GM19035 (cell line): Measurements from ENCODE around the gene TRAF3.
A peak's percentile ranks its signal among the peaks of the same experiment; 100 is the strongest.
"Not testable (repeated sequence)": the region's sequence is repeated elsewhere in the genome, so short reads cannot be mapped to it uniquely, and the experiment has no call there.

Experiments
- ATAC-seq: cut with Tn5 transposase; IDR thresholded peaks from one replicate; pipeline ENCODE4 v1.9.1; 2021; ENCODE audit not compliant: unreplicated experiment

TRAF3 gene

GRCh38 chr14:102804858-102805257 is 27.6 kb downstream of the TRAF3 start:
- ATAC-seq, result no peak

- peak; percentile 56 for ATAC-seq
These were observed 28.2 kb downstream of the TRAF3 start for GRCh38 chr14:102805371-102805891.

GRCh38 chr14:102805941-102806340 is 28.7 kb downstream of the TRAF3 start:
- no peak for ATAC-seq

GRCh38 chr14:102806447-102806846 is 29.2 kb downstream of the TRAF3 start:
- no peak for ATAC-seq

GRCh38 chr14:102807013-102807406 is 29.8 kb downstream of the TRAF3 start:
- no peak for ATAC-seq

DNA sequence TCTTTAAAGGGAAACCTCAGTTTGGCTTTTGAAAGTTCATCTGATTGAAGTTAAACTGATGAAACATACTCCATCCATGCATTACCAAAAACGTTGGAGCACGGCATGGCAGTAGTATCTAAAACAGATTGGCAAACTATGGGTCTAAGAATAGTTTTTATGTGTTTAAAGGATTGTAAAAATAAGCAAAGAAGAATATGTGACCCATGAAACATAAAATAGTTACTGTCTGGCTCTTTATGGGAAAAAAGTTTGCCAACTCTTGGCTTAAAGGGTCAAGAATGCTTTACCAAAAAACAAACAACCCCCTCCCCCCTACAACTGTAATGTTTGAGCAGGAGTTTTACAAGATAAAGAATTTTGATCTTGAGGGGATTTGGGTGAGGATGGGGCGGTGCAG is 32.6 kb downstream of the TRAF3 start:
- no peak for ATAC-seq

DNA sequence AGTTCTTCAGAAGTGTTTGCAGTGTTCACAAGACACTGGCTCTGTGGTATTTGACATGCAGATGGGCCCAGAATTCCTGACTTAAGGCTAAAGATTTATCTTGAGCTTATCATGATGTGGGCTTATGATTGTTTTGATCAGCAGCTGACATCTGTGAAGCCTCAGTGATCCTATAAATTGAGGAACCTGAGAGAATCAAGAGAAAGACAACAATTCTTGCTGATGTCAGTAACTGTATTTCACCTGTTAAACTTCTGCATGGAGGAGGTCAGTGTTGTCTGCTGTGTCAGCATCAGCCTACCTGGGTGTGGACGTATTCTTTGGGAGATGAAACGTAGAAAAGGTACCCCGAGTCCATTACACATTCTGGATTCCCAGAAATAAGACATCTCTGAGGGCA is 33.3 kb downstream of the TRAF3 start:
- no peak for ATAC-seq

DNA sequence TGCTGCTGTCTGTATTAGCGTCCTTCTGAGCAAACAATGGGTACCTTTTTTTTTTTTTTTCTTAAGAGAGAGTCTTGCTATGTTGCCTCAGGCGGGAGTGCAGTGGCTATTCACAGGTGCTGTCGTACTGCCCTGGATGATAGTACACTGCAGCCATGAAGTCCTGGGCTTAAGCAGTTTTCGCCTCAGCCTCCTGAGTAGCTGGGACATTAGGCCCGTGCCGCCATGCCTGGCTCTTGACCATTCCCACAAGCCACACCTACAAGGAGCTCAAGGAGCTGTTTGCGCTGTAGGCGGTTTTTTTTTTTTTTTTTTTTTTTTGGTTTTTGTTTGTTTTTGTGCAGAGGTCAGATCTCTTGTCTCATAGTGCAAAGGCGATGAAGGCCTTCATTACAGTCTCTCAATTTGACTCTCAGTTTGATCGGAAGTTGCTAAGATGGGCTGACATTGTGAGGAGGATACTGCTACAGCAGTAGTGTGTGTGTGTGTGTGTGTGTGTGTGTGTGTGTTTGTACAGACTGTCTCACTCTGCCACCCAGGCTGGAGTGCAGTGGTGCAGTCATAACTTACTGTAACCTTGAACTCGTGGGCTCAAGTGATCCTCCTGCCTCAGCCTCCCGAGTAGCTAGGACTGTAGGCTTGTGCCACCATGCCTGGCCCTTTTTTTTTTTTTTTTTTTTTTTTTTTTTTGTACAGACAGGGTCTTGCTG is 34.2 kb downstream of the TRAF3 start:
- no peak for ATAC-seq

DNA sequence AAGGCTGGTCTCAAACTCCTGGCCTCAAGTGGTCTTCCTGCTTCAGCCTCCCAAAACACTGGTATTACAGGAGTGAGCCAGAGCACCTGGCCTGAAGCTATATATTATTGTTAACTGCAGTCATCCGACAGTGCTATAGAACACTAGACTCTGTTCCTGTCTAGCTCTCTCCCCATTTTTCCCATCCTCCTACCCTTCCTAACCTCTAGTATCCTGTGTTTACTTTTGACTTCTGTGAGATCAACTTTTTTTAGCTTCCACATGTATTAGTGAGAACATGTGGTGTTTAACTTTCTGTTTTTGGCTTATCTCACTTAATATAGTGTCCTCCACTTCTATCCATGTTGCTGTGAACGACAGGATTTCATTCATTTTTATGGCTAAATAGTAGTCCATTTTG is 34.7 kb downstream of the TRAF3 start:
- ATAC-seq, result no peak

- no peak for ATAC-seq
These were observed 36.4 kb downstream of the TRAF3 start for GRCh38 chr14:102813691-102814090.

GRCh38 chr14:102817318-102817717 is 40.1 kb downstream of the TRAF3 start:
- ATAC-seq, result no peak

DNA sequence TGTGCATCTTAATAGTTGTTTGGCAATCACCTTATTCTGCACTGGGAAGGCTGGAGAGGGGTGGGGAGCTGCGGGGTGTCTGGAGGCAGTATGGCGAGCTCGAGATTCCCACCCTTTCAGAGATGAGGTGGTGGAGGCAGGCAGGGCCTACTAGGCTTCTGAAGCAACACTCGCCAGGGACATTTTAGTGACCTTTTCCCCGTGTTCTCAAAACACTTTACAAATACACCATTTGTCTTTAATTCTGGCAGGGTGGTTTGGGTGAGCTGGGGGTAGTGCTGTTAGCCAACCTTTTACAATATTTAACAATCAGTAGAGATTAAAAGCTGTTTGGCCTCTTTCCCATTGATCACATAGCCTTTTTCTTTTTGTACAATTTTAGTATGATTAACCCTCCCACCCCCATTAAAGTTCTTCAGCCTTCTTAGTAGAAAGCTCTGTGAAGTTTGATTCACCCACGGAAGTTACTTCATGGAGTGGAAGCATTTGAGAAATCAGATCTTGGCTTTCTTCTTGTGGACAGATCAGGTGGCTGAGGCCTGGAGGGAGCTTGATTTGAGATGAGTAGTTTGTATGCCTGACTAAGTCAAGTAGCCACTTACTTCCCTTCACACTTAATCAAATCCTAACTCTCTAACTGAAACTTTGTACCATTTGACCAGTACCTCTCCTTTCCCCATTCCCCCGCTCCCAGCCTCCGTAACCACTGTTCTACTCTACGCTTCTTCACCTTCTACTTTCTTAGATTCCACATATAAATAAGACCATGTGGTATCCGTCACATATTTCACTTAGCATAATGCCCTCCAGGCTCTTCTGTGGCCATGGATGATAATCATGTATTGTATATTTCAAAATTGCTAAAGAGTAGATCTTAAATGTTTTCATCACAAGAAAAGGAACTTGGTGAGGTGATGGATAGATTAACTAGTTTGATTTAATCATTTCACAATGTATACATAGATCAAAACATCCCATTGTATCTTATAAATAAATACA is 41.0 kb downstream of the TRAF3 start:
- no peak for ATAC-seq

DNA sequence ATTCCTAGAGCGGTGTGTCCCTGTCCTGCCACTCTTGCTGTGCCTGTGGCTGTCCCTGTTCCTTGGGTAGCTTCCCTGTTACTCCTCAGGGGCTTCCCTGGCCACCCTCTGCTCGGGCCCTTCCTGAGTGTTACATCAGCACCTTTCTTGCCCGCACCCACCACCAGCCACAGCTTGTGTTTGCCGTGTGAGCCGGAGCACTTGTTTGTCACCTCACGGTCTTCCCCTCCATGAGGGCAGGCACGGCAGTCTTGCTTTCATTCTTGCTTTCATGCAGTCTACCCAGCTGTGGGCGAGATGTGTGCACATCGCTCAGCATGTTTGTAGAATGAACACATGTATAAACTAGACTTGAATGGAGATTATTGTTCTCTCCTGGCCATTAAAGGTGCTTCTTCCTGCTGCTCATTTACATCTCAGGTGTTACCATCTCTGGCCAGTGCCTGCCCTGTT is 42.0 kb downstream of the TRAF3 start:
- peak; percentile 72 for ATAC-seq

DNA sequence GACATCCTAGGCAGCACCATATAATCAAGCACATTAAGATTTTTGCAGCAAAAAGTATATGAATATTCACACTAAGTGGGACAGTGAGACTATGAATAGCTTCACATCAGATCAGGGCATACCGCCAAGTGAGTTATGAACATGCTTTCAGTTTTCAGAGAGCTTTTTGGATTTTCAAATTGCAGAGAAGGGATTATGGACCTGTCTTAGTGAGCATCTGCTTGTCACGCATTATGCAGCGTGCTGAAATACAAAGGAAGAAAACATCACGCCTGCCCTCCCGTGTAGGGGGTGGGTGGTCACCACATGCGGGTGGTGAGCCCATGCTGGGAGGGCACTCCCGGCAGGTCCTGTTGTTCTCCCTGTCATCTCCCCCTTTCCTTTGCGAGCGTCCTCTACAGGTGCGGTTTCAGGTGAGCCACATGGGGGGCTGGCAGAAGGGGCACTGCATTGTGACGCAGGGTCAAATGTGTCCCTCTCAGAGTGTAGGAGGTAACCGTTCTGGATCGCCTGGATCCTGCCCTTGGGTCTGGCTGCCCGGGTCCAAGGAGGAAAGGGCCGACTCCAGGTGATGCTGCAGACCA is 42.6 kb downstream of the TRAF3 start:
- ATAC-seq, result peak; percentile 14

- no peak for ATAC-seq
These were observed 44.0 kb downstream of the TRAF3 start for GRCh38 chr14:102821252-102821651.

GRCh38 chr14:102822311-102822863 is 45.1 kb downstream of the TRAF3 start:
- ATAC-seq, result no peak

DNA sequence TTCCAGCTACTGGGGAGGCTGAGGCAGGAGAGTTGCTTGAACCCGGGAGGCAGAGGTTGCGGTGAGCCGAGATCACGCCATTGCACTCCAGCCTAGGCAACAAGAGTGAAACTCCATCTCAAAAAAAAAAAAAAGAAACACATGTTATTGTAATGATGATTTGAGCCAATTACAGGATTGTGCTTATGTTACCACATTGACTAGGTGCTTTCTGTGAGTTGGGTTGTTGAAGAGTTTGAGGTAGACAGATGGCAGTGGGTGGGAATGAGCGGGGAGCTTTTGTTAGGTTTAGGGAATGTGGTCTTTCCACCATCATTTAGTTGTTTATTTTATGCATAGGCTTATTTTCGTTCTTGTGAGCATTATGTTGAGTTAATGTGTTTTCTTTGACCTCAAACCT is 45.6 kb downstream of the TRAF3 start:
- ATAC-seq, result not testable (repeated sequence)

- no peak for ATAC-seq
These were observed 46.3 kb downstream of the TRAF3 start for GRCh38 chr14:102823546-102823945.

DNA sequence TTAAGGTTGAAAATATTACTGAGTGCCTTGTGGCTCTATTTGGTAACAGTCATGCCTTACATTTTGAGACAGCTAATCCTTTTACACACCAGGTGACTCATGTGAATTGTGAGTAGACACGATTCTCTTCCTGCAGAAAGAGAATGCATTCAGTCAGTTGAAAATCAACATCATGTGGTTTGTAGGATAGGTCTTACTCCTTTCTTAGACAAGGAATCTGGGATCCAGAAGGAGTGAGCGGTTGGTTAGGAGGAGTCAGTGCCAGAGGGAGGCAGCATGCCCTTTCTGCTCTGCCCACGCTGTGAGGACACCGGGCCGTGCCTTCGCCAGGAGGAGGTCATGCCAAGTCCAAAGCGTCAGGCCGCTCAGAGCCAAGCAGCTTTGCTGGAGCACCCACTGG is 47.6 kb downstream of the TRAF3 start:
- no peak for ATAC-seq

- ATAC-seq, result no peak
These were observed 48.3 kb downstream of the TRAF3 start for GRCh38 chr14:102825307-102826095.
